GM18517 (cell line): ENCODE data around the gene TMEM255B.
"Not testable (repeated sequence)": the region's sequence is repeated elsewhere in the genome, so short reads cannot be mapped to it uniquely, and the experiment has no call there.

ENCODE experiments used
- ATAC-seq: cut with Tn5 transposase; IDR thresholded peaks from one replicate; pipeline ENCODE4 v1.9.1; 2021; ENCODE audit warnings: mild to moderate bottlenecking, moderate library complexity; ENCODE audit not compliant: unreplicated experiment

TMEM255B gene

GRCh38 chr13:113748101-113748861, 10.7 kb upstream of the TMEM255B start:
- ATAC-seq, result no peak

- ATAC-seq, result no peak
Measured at GRCh38 chr13:113748862-113749451, 10.1 kb upstream of the TMEM255B start.

GRCh38 chr13:113749507-113749906, 9.5 kb upstream of the TMEM255B start:
- ATAC-seq, result no peak

GRCh38 chr13:113749967-113750366, 9.1 kb upstream of the TMEM255B start:
- no peak for ATAC-seq

GRCh38 chr13:113750554-113751399, 8.2 kb upstream of the TMEM255B start:
- ATAC-seq, result no peak

GRCh38 chr13:113751491-113751890, 7.5 kb upstream of the TMEM255B start:
- no peak for ATAC-seq

GRCh38 chr13:113752211-113752986, 6.6 kb upstream of the TMEM255B start:
- ATAC-seq, result not testable (repeated sequence)

GRCh38 chr13:113753171-113753570, 5.9 kb upstream of the TMEM255B start:
- ATAC-seq, result no peak

- ATAC-seq, result no peak
Measured at GRCh38 chr13:113754242-113754641, 4.8 kb upstream of the TMEM255B start.

- ATAC-seq, result no peak
Measured at GRCh38 chr13:113754691-113755090, 4.3 kb upstream of the TMEM255B start.

GRCh38 chr13:113756441-113757097, 2.5 kb upstream of the TMEM255B start:
- no peak for ATAC-seq

GRCh38 chr13:113759525-113760137, 605 bp downstream of the TMEM255B start:
- no peak for ATAC-seq

- no peak for ATAC-seq
Measured at GRCh38 chr13:113761136-113761535, 2.1 kb downstream of the TMEM255B start.

- ATAC-seq, result no peak
Measured at GRCh38 chr13:113762075-113762474, 3.0 kb downstream of the TMEM255B start.

- no peak for ATAC-seq
Measured at GRCh38 chr13:113762538-113762937, 3.5 kb downstream of the TMEM255B start.

- ATAC-seq, result no peak
Measured at GRCh38 chr13:113763254-113763653, 4.2 kb downstream of the TMEM255B start.

GRCh38 chr13:113763961-113764792, 5.2 kb downstream of the TMEM255B start:
- no peak for ATAC-seq

- no peak for ATAC-seq
Measured at GRCh38 chr13:113764793-113765563, 6.0 kb downstream of the TMEM255B start.
